Nephron progenitor cell (in vitro differentiated cells): ENCODE results near the gene HOXC11.

Source experiments
- DNase-seq: peaks from one replicate; pipeline ENCODE4 v3.0.0; 2021
- H3K27ac Mint-ChIP-seq: 2 replicates; pipeline ENCODE4 v1.8.0; 2021; ENCODE audit warnings: mild to moderate bottlenecking, moderate library complexity, mixed read lengths
- H3K27me3 Mint-ChIP-seq: 2 replicates; pipeline ENCODE4 v1.8.0; 2021; ENCODE audit warnings: mild to moderate bottlenecking, low read depth, mixed read lengths; ENCODE audit not compliant: poor library complexity
- H3K36me3 Mint-ChIP-seq: 2 replicates; pipeline ENCODE4 v1.8.0; 2021; ENCODE audit warnings: low read depth, mixed read lengths
- H3K4me1 Mint-ChIP-seq: 2 replicates; pipeline ENCODE4 v1.8.0; 2021; ENCODE audit warnings: mixed read lengths
- H3K4me3 Mint-ChIP-seq: 2 replicates; pipeline ENCODE4 v1.8.0; 2021; ENCODE audit warnings: mild to moderate bottlenecking, moderate library complexity, mixed read lengths
- H3K9me3 Mint-ChIP-seq: 2 replicates; pipeline ENCODE4 v1.8.0; 2021; ENCODE audit warnings: mild to moderate bottlenecking, moderate library complexity, mixed read lengths
- TF ChIP-seq, protein P1 (sequence below): fragments of 200-600 bp; sonication (generic); IDR thresholded peaks from 2 replicates; pipeline ENCODE4 v1.5.0; 2021; ENCODE audit warnings: antibody characterized with exemption

Gene HOXC11

DNA sequence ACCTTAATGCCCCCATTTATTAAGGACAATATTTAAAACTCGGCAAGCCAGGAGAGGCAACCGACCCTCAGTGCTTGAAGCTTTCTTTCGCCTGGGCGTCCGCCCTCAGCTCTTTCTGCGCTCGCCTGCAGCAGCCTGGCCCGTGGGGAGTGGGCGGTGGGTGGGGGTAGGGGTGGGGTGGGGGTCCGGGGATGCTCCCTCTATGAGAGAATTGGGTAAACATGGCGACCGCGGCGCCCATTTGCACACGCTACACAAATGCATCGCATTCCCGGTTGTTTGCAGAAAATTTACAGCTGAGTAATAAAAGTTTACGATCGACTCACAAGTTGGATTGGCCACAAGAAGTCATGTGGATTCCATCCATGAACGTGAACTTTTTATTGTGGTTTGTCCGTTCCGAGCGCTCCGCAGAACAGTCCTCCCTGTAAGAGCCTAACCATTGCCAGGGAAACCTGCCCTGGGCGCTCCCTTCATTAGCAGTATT, 43.6 kb downstream of the HOXC11 start:
- TF ChIP-seq, protein P1, sequence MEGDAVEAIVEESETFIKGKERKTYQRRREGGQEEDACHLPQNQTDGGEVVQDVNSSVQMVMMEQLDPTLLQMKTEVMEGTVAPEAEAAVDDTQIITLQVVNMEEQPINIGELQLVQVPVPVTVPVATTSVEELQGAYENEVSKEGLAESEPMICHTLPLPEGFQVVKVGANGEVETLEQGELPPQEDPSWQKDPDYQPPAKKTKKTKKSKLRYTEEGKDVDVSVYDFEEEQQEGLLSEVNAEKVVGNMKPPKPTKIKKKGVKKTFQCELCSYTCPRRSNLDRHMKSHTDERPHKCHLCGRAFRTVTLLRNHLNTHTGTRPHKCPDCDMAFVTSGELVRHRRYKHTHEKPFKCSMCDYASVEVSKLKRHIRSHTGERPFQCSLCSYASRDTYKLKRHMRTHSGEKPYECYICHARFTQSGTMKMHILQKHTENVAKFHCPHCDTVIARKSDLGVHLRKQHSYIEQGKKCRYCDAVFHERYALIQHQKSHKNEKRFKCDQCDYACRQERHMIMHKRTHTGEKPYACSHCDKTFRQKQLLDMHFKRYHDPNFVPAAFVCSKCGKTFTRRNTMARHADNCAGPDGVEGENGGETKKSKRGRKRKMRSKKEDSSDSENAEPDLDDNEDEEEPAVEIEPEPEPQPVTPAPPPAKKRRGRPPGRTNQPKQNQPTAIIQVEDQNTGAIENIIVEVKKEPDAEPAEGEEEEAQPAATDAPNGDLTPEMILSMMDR, result no peak
- Mint-ChIP-seq H3K27me3 (peaks cover 8% of the 10 kb centered on the region), H3K4me3 (peak overlapping the region; percentile 91), H3K27ac (peak overlapping the region; percentile 97), H3K4me1 (peaks cover 54% of the 10 kb centered on the region), H3K36me3 (peaks cover 29% of the 10 kb centered on the region), H3K9me3 (no peaks in the 10 kb centered on the region)
- DNase-seq, result peak; percentile 75

DNA sequence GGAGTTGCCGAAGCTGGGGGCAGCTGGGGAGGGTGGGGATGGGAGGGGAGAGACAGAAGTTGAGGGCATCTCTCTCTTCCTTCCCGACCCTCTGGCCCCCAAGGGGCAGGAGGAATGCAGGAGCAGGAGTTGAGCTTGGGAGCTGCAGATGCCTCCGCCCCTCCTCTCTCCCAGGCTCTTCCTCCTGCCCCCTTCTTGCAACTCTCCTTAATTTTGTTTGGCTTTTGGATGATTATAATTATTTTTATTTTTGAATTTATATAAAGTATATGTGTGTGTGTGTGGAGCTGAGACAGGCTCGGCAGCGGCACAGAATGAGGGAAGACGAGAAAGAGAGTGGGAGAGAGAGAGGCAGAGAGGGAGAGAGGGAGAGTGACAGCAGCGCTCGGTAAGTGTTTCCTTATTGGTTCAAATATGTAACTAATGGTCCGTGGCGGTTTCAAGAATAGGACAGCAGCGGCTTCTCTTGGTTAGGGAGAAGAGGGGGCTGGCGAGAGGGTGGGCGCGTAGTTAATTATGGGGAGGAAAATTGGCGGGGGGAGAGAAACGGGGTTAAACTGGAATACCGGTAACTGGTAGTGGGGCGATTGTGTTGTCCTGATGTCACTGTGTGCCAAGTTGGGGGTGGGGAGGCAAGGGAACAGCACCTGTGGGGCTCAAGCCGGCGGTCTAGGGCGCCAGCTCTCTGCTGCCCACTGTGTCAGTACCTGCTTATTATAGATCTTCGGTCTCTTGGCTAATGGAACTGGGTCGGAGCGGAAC, 44.3 kb downstream of the HOXC11 start:
- H3K4me1 Mint-ChIP-seq, result peaks cover 54% of the 10 kb centered on the region
- no peaks in the 10 kb centered on the region for H3K9me3 Mint-ChIP-seq
- DNase-seq, result peak; percentile 44
- H3K27me3 Mint-ChIP-seq, result peaks cover 10% of the 10 kb centered on the region
- TF ChIP-seq, protein P1, result no peak
- peaks cover 35% of the 10 kb centered on the region for H3K36me3 Mint-ChIP-seq
- H3K27ac Mint-ChIP-seq, result peak overlapping the region; percentile 97
- H3K4me3 Mint-ChIP-seq, result peak overlapping the region; percentile 91

DNA sequence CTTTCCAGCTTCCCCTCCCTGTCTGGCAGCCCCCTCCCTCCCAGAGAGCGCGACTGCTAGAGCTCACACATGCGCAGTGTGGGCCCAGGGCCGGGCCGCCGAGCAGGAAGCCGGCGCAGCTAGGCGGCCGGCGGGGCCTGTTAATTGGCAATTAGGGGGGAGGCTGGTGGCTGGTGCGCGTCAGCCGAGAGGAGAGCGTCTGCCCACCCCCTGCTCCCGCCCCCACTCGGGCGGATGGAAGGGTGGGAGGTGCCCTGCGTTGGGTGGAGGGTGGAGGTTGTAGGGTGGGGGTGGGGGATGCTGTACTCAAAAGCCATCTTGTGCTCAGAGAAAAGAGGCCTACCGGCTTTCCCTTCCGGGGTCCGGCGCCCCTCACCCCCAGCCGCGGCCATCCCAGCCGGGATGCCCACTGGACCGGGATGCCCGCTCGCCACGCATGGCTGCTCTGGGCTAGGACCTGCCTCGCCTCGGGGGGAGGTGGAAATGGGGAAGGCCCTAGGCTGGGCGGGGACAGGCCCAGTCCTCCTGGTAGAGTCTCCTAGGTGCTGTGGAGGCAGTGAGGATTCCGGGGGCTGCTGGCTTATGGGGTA, 45.0 kb downstream of the HOXC11 start:
- DNase-seq, result peak; percentile 85
- Mint-ChIP-seq H3K27ac (peak overlapping the region; percentile 97), H3K9me3 (no peaks in the 10 kb centered on the region), H3K4me1 (peaks cover 54% of the 10 kb centered on the region), H3K36me3 (peaks cover 31% of the 10 kb centered on the region), H3K27me3 (peaks cover 10% of the 10 kb centered on the region), H3K4me3 (peak overlapping the region; percentile 91)
- TF ChIP-seq, protein P1, result no peak

GRCh38 chr12:54018468-54018984, 45.6 kb downstream of the HOXC11 start:
- TF ChIP-seq, protein P1, result no peak
- H3K36me3 Mint-ChIP-seq, result peaks cover 29% of the 10 kb centered on the region
- H3K27ac Mint-ChIP-seq, result peak overlapping the region; percentile 97
- H3K4me3 Mint-ChIP-seq, result peak overlapping the region; percentile 91
- peak; percentile 54 for DNase-seq
- no peaks in the 10 kb centered on the region for H3K9me3 Mint-ChIP-seq
- H3K4me1 Mint-ChIP-seq, result peaks cover 54% of the 10 kb centered on the region
- H3K27me3 Mint-ChIP-seq, result peaks cover 9% of the 10 kb centered on the region

DNA sequence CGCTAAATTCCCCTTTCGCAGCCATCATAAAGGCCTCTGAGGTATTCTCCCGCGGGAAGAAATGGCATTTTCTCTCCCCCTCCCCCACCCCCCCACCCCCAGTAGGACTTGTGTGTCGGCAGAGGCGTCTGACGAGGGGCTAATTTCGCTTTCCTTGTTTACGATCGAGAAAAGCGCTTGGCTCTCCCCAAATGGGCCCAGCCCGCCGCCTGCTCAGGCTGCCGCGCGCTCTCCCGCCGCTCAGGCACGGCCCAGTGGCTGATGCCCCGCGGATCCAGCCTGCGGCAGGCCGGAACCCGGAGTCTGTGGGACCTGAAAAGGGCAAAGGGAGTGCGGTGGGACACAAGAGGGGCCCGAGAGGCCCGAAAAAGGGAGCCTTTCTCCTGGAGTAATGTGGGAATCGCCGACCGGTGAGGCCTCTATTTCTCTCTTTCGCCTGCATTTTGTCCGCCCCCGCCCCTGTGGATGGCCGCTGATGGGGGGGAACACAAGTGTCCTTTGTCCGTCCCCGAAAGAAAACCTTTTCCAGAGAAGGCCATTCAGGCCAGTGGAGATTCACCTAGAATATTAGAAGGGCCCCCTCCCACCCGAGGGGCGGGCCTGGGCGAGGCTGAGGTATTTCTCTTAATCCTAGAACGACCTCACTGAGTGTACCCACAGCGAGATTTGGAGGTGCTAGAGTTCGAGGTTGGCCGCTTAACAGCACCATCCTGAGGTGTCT, 46.3 kb downstream of the HOXC11 start:
- H3K4me3 Mint-ChIP-seq, result peak overlapping the region; percentile 91
- peak; percentile 46 for DNase-seq
- peak overlapping the region; percentile 98 for H3K27ac Mint-ChIP-seq
- H3K36me3 Mint-ChIP-seq, result peaks cover 36% of the 10 kb centered on the region
- H3K4me1 Mint-ChIP-seq, result peaks cover 54% of the 10 kb centered on the region
- TF ChIP-seq, protein P1, result no peak
- peaks cover 9% of the 10 kb centered on the region for H3K27me3 Mint-ChIP-seq
- H3K9me3 Mint-ChIP-seq, result no peaks in the 10 kb centered on the region
